Renal cortical epithelial cell (primary cell): ENCODE results near the gene ENO2. TPM values are rescaled to one million over a fixed set of nuclear protein-coding genes. Genes with fewer than 3 reads are reported as not detected.
"Not testable (repeated sequence)": the region's sequence is repeated elsewhere in the genome, so short reads cannot be mapped to it uniquely, and the experiment has no call there.

Experiments
- DNase-seq: peaks from one replicate; pipeline ENCODE4 v3.0.0-alpha.2; 2011; ENCODE audit warnings: low read depth
- total RNA-seq: library from RNA; depleted of rRNA; stranded (reverse); fragments of >200 nt; gene quantifications from 2 replicates; pipeline ENCODE4 v1.2.3, GENCODE V29; 2014

The ENO2 gene
- total RNA-seq, 1 donor from 2014 or later = 41.3 TPM

DNA sequence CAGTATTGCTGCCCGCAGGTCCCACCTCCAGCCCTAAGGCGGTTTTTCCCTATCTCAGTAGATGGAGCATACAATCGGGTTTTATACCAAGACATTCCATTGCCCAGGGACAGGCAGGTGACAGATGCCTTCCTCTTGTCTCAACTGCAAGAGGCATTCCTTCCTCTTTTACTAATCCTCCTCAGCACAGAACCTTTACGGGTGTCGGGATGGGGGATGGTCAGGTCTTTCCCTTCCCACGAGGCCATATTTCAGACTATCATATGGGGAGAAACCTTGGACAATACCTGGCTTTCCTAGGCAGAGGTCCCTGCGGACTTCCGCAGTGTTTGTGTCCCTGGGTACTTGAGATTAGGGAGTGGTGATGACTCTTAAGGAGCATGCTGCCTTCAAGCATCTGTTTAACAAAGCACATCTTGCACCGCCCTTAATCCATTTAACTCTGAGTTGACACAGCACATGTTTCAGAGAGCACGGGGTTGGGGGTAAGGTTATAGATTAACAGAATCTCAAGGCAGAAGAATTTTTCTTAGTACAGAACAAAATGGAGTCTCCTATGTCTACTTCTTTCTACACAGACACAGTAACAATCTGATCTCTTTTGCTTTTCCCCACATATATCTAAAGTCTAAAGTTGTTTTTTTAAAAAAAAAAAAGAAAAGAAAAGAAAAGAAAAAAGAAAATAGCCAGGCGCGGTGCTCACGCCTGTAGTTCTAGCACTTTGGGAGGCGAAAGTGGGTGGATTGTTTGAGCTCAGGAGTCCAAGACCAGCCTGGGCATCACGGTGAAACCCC, 28.0 kb upstream of the ENO2 start:
- not testable (repeated sequence) for DNase-seq

DNA sequence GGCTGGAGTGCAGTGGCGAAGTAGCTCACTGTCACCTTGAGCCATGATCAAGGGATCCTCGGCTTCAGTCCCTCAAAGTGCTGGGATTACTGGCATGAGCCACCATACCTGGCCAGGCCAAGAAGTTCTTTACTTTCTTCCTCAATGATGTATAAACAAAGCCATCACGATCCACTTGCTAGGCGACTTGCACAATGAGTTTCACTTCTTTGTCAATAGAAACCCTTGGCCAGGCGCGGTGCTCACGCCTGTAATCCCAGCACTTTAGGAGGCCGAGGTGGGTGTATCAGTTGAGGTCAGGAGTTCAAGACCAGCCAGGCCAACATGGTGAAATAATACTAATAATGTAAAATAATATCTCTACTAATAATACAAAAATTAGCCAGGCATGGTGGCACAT, 26.9 kb upstream of the ENO2 start:
- DNase-seq = no peak

DNA sequence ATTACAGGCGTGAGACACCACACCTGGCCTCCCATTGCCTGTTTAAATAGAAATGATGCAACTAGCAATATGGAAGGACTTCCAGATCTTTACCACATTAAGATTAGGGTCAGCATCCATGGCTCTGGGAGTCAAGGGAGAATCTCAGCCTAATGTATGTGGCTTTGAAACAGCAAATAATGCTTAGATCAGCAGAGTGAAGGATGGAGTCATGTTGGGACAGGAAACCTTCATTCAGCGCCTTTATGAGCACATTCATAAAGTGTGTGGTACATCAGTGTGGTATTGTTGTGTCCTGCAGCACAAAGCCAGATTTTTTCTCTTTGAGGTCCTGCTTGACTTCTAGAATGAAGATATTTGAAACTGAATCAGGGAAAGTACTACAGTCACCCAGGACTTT, 26.0 kb upstream of the ENO2 start:
- DNase-seq = no peak

GRCh38 chr12:6888794-6889193, 25.6 kb upstream of the ENO2 start:
- DNase-seq = not testable (repeated sequence)

- DNase-seq = not testable (repeated sequence)
Measured at GRCh38 chr12:6889775-6890573, 24.4 kb upstream of the ENO2 start.

DNA sequence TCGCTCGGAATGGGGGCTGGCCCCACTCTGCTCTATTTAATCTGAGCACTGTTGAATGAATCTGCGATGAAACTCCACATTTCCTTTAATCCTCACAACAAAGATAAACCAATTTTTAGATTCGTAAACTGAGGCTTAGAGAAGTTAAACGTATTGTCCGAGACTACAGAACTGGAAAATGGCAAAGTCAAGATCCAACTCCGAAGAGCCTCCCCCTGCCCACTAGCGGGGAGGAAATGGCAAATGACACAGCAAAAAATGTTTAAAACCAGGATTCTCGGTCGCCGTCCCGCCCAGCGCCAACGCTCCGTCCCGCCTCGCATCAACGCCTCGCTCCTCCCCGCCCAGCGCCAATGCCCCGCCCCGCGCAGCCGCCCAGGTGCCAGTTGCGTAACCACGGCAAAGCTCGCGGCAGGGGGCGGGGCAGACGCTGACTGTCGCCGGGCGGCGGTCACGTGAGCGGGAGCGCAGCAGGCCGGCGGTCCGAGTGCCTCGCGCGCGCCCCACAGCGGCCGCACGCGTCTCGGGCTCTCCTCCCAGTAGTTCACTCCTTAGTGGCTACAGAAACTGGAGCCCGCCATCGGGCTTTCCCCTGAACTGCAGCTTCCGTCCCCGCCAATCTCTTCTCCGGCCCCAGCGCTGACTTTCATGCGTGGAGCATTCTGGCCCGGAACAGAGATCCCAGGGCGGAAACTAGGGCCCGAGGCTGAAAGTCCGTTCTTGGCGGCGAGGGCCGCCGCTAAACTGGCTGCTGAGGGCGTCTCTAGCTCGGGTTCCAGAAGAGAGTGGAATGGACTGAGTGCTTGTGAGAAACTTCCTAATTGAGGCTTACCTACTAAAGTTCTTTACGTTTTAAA, 23.4 kb upstream of the ENO2 start:
- DNase-seq = peak; percentile 76

- no peak for DNase-seq
Measured at GRCh38 chr12:6891646-6892001, 22.8 kb upstream of the ENO2 start.

DNA sequence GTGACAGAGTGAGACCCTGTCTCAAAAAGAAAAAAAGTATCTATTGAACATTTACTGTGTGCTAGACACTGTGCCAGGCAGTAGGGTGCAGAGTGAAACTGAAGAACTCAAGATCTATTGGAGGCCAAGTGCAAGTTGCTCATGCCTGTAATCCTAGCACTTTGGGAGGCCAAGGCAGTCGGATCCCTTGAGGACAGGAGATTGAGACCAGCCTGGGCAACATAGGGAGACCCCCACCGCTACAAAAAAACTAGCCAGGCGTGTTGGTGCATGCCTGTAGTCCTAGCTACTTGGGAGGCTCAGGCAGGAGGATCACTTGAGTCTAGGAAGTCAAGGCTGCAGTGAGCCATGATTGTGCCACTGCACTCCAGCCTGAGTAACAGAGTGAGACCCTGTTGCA, 21.7 kb upstream of the ENO2 start:
- not testable (repeated sequence) for DNase-seq

GRCh38 chr12:6894321-6894720, 20.1 kb upstream of the ENO2 start:
- DNase-seq = no peak

DNA sequence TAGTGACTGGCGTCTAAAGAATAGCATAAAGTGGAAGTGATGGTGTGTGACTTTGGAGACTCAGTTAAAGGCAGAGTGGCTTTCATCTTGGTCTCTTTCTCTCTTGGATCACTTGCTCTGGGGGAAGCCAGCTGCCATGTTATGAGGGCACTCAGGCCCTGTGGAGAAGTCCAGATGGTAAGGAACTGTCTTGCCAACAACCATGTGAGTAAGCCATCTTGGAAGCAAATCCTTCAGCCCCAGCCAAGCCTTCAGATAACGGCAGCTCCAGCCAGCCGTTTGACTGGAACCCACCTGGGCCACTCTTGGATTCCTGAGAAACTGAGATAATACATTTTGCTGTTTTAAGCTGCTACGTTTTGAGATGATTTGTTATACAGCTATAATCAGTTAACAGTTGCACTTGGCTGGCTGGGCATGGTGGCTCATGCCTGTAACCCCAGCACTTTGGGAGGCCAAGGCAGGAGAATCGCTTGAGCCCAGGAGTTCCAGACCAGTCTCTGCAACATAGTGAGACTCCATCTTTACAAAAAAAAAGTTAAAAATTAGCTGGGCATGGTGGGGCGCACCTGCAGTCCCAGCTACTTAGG, 17.4 kb upstream of the ENO2 start:
- DNase-seq = no peak

GRCh38 chr12:6899427-6899826, 15.0 kb upstream of the ENO2 start:
- no peak for DNase-seq

DNA sequence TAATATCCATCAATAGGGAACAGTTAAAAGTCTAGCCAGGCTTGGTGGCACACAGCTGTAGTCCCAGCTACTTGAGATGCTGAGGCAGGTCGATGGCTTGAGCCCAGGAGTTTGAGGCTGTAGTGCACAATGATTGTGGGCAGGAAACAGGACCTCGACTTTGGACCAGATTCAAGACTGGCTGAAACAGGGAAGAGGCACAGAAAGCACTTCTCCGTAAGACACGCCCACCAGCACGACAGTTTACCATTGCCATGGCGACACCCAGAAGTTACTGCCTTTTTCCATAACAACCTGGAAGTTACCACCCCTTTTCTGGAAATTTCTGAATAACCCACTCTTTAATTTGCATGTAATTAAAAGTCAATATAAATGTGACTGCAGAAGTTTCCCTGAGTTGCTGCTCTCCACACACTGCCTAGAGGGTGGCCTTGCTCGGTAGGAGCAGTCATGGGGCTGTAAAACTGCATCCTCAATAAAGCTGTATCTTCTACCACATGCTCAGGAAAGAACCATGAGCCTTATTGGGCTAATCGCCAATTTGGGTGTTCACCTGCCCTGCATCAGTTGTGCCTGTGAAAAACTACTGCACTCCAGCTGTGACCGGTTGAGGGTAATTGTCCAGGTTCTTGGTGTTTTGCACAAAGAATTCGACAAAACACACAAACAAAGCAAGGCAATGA, 14.4 kb upstream of the ENO2 start:
- DNase-seq = peak; percentile 50

GRCh38 chr12:6902448-6902847, 11.9 kb upstream of the ENO2 start:
- no peak for DNase-seq

- DNase-seq = no peak
Measured at GRCh38 chr12:6903722-6904121, 10.7 kb upstream of the ENO2 start.

DNA sequence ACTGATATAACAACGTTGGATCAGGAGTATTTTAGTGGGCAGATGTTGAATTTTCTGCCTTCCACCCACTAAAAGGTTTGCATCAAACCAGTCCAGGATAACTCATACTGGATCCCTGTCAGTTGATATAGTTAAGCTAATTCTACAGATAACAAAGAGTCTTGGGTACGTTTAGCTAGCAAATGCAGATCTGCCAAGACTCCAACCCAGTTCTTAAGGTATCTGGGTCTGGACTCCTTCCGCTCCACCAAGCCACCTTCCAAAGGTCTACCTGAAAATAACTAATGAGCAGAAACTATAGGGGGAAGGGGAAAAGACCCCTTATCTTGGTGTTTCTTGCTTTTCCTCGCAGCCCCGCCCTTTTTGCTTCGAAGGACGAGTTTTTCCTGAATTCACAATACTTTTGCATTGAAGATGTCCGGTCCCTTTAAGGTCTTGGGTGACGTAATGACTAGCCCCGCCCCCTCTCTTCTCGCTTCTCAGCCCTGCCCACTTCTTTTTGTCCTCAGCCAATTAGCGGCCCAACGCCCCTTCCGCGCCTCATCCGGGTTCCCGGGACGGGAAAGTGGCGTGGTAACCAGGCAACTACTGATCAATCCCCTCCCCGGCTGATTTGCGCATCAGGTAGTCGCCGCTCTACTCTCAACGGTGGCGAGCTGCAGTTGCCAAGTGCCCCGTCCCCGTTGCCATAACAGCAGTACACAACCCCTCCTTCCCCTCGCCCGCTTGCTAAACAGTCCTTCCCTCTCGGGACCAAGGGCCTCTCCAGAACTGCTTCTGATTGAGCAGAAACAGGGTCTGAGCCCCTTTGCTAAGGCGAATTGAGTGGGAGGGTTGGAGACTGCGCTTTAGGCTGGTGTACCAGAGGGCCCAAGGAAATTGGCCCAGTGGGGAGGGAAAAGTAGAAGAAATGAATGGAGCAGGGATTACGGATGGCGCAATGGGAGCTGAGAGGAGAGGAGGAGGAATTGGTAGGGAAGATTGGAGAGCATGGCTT, 9.8 kb upstream of the ENO2 start, which contains the start of gene LRRC23:
Gene LRRC23 (plus strand): TSS at position 543 of the 997 bp plus-strand sequence. CDS start 812 bp downstream, outside the sequence.
- peak; percentile 94 for DNase-seq

- no peak for DNase-seq
Measured at GRCh38 chr12:6905414-6906040, 8.9 kb upstream of the ENO2 start.

DNA sequence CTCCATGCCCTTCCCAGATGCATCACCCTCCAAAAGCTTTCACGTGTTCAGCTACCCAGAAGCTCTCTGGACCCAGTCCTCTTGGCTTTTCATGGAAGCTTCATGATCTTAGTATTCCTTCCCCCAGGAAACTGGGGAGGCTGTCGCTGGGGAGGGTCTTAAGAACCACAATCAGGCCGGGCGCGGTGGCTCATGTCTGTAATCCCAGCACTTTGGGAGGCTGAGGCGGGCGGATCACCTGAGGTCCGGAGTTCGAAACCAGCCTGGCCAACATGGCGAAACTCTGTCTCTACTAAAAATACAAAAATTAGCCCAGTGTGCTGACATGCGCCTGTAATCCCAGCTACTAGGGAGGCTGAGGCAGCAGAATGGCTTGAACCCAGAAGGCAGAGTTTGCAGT, 6.2 kb upstream of the ENO2 start:
- DNase-seq = not testable (repeated sequence)

DNA sequence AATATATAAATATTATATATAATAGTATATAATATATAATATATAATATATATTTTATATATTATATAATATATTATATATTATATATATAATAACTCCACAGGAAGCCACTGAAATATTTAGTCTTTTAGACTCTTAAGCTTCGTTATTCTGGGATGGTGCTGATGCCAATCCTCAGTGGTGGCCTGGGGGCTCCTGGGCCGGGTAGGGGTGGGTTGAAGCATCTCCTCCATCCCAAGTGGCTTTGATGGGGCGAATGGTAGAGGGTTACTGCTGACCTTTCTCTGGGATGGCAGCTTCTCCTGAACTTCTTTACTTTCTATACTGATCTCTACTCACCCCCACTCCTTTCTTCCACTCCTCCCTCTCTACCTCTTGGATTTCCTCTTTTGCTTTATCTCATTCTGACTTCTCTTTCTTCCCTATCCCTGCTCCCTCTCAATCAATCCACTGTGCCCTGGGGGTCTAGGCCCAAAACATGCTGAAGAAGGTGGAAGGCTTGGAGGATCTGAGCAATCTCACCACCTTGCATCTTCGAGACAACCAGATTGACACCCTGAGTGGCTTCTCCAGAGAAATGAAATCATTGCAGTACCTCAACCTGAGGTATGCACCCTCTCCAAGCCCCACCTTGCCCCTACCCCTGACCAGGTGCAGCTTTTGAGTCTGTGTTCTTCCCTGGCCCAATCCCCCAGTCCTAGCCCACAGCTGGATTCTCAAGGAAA, 4.8 kb upstream of the ENO2 start:
- DNase-seq = no peak
